Neural cell (in vitro differentiated cells): ENCODE data around the gene MT1M.

Experiments
- CTCF ChIP-seq: fragments of 450-650 bp; IDR thresholded peaks from 2 replicates; pipeline ENCODE4 v1.5.1; 2014; ENCODE audit warnings: antibody characterized with exemption, mild to moderate bottlenecking, moderate library complexity; ENCODE audit not compliant: poor library complexity, severe bottlenecking
- EP300 ChIP-seq: fragments of 450-650 bp; conservative IDR thresholded peaks from 2 replicates; pipeline ENCODE4 v1.6.1; 2014; ENCODE audit warnings: antibody characterized with exemption, mild to moderate bottlenecking, moderate library complexity; ENCODE audit not compliant: poor library complexity, severe bottlenecking
- EZH2 ChIP-seq: fragments of 200-600, 300-800 bp; shearing (Covaris generic), sonication (generic); IDR thresholded peaks from 2 replicates; pipeline ENCODE4 v1.6.1; 2014; ENCODE audit warnings: antibody characterized with exemption, low read length, borderline replicate concordance, mild to moderate bottlenecking; ENCODE audit not compliant: insufficient read depth, poor library complexity, severe bottlenecking
- TF ChIP-seq, protein P1 (sequence below): IDR thresholded peaks from 2 replicates; pipeline ENCODE4 v1.6.1; 2012; ENCODE audit warnings: borderline replicate concordance

GRCh38 chr16:56614549-56614991 is 17.9 kb upstream of the MT1M start:
- TF ChIP-seq CTCF, result no peak
- no peak for TF ChIP-seq EZH2
- TF ChIP-seq, protein P1, sequence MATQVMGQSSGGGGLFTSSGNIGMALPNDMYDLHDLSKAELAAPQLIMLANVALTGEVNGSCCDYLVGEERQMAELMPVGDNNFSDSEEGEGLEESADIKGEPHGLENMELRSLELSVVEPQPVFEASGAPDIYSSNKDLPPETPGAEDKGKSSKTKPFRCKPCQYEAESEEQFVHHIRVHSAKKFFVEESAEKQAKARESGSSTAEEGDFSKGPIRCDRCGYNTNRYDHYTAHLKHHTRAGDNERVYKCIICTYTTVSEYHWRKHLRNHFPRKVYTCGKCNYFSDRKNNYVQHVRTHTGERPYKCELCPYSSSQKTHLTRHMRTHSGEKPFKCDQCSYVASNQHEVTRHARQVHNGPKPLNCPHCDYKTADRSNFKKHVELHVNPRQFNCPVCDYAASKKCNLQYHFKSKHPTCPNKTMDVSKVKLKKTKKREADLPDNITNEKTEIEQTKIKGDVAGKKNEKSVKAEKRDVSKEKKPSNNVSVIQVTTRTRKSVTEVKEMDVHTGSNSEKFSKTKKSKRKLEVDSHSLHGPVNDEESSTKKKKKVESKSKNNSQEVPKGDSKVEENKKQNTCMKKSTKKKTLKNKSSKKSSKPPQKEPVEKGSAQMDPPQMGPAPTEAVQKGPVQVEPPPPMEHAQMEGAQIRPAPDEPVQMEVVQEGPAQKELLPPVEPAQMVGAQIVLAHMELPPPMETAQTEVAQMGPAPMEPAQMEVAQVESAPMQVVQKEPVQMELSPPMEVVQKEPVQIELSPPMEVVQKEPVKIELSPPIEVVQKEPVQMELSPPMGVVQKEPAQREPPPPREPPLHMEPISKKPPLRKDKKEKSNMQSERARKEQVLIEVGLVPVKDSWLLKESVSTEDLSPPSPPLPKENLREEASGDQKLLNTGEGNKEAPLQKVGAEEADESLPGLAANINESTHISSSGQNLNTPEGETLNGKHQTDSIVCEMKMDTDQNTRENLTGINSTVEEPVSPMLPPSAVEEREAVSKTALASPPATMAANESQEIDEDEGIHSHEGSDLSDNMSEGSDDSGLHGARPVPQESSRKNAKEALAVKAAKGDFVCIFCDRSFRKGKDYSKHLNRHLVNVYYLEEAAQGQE, result no peak
- TF ChIP-seq EP300, result no peak
